ENCODE measurements around the gene AASDHPPT.

Gene AASDHPPT

DNA sequence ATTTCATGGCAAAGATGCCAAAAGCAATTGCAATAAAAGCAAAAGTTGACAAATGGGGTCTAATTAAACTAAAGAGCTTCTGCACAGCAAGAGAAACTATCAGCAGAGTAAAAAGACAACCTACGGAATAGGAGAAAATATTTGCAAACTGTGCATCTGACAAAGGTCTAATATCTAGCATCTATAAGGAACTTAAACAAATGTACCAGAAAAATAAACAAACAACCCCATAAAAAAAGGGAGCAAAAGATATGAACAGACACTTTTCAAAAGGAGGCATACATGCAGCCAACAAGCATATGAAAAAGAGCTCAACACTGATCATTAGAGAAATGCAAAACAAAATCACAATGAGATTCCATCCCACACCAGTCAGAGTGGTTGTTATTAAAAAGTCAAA, 60.3 kb downstream of the AASDHPPT start:
- H3K27me3 ChIP-seq (replicated peaks; ENCODE audit: control insufficient read depth, insufficient read depth, low read length), result no peaks in the 10 kb centered on the region
- DNase-seq (ENCODE audit: extremely low read depth, insufficient read length), result no peak
- no peak overlapping the region for H3K4me3 ChIP-seq (replicated peaks; ENCODE audit: low read depth, low read length)
- no peaks in the 10 kb centered on the region for H3K36me3 ChIP-seq (ENCODE audit: control insufficient read depth, insufficient read depth, low read length)
- TF ChIP-seq, protein P1, sequence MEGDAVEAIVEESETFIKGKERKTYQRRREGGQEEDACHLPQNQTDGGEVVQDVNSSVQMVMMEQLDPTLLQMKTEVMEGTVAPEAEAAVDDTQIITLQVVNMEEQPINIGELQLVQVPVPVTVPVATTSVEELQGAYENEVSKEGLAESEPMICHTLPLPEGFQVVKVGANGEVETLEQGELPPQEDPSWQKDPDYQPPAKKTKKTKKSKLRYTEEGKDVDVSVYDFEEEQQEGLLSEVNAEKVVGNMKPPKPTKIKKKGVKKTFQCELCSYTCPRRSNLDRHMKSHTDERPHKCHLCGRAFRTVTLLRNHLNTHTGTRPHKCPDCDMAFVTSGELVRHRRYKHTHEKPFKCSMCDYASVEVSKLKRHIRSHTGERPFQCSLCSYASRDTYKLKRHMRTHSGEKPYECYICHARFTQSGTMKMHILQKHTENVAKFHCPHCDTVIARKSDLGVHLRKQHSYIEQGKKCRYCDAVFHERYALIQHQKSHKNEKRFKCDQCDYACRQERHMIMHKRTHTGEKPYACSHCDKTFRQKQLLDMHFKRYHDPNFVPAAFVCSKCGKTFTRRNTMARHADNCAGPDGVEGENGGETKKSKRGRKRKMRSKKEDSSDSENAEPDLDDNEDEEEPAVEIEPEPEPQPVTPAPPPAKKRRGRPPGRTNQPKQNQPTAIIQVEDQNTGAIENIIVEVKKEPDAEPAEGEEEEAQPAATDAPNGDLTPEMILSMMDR (IDR thresholded peaks at IDR 0.05; ENCODE audit: insufficient read depth, low read length, poor library complexity, severe bottlenecking), result no peak
